Measurements from ENCODE around the gene PLA2G6.
"Not testable (repeated sequence)": the region's sequence is repeated elsewhere in the genome, so short reads cannot be mapped to it uniquely, and the experiment has no call there.

The PLA2G6 gene

GRCh38 chr22:38129021-38129420, 52.6 kb downstream of the PLA2G6 start:
- no peak for DNase-seq

GRCh38 chr22:38127869-38128268, 53.8 kb downstream of the PLA2G6 start:
- DNase-seq: no peak

GRCh38 chr22:38126928-38127668, 54.5 kb downstream of the PLA2G6 start:
- no peak for DNase-seq

GRCh38 chr22:38125751-38126201, 55.9 kb downstream of the PLA2G6 start:
- DNase-seq: no peak

- DNase-seq: no peak
These were observed 56.5 kb downstream of the PLA2G6 start for GRCh38 chr22:38125038-38125610.

- DNase-seq: no peak
These were observed 57.2 kb downstream of the PLA2G6 start for GRCh38 chr22:38124236-38124974.

- no peak for DNase-seq
These were observed 59.0 kb downstream of the PLA2G6 start for GRCh38 chr22:38122616-38123015.

GRCh38 chr22:38120359-38121110, 61.1 kb downstream of the PLA2G6 start:
- DNase-seq: no peak

GRCh38 chr22:38118747-38119146, 62.9 kb downstream of the PLA2G6 start:
- DNase-seq: not testable (repeated sequence)

- no peak for DNase-seq
These were observed 63.4 kb downstream of the PLA2G6 start for GRCh38 chr22:38118182-38118581.

- not testable (repeated sequence) for DNase-seq
These were observed 64.1 kb downstream of the PLA2G6 start for GRCh38 chr22:38117556-38117955.

- DNase-seq: no peak
These were observed 66.0 kb downstream of the PLA2G6 start for GRCh38 chr22:38115423-38116205.

GRCh38 chr22:38114484-38115398, 66.9 kb downstream of the PLA2G6 start:
- peak; percentile 78 for DNase-seq

GRCh38 chr22:38112381-38112780, 69.2 kb downstream of the PLA2G6 start:
- DNase-seq: no peak

GRCh38 chr22:38111925-38112355, 69.7 kb downstream of the PLA2G6 start:
- DNase-seq: no peak

- no peak for DNase-seq
These were observed 70.5 kb downstream of the PLA2G6 start for GRCh38 chr22:38110863-38111852.

GRCh38 chr22:38110008-38110862, 71.4 kb downstream of the PLA2G6 start, which contains the start of gene BAIAP2L2:
TSS of gene BAIAP2L2 (minus strand) at chr22:38110684. CDS start at chr22:38110525, 159 bp downstream.
- no peak for DNase-seq

GRCh38 chr22:38109371-38110001, 72.1 kb downstream of the PLA2G6 start:
- no peak for DNase-seq
